ENCODE data around the gene COL4A6.

The COL4A6 gene

DNA sequence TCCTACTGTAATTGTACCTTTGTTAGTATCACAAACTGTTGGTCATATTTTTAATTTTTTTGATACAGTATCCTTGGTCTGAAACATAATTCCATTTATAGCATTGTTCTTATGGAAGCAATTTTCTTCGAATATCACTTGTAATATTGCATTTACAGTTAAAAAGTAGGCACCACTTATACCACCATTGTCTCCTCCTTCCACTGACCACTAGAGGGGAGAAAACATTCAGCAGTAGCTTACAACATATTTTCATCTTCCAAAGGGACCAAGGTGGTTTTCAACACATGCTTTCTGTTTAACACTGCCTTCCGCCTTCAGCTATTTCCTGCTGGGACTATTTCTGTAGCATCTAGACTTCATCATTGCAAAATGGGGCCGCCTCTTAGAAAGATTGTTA is 146.2 kb downstream of the COL4A6 start:
- Histone ChIP-seq H3K27me3 (no peaks in the 10 kb centered on the region), H3K9me3 (no peaks in the 10 kb centered on the region)

DNA sequence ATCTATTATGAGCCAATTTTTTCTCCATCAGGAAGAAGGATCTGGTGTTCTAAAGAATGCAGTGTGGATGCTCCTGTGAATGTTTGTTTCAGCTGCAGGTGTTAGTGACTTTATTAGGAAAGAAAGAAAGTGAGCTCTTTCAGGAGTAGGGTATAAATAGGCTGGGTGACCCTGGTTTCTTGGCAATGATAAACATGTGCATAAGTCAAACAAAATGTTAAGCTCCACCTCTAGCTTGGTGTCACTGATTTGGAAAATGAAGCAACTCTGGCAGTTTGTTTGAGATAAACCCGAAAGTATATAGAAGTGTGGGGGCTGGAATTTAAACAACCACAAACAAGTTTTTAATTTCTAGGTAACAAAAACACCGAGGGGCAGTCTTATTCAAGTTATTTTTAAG is 152.3 kb downstream of the COL4A6 start:
- TF ChIP-seq, protein P1, sequence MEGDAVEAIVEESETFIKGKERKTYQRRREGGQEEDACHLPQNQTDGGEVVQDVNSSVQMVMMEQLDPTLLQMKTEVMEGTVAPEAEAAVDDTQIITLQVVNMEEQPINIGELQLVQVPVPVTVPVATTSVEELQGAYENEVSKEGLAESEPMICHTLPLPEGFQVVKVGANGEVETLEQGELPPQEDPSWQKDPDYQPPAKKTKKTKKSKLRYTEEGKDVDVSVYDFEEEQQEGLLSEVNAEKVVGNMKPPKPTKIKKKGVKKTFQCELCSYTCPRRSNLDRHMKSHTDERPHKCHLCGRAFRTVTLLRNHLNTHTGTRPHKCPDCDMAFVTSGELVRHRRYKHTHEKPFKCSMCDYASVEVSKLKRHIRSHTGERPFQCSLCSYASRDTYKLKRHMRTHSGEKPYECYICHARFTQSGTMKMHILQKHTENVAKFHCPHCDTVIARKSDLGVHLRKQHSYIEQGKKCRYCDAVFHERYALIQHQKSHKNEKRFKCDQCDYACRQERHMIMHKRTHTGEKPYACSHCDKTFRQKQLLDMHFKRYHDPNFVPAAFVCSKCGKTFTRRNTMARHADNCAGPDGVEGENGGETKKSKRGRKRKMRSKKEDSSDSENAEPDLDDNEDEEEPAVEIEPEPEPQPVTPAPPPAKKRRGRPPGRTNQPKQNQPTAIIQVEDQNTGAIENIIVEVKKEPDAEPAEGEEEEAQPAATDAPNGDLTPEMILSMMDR (IDR thresholded peaks at IDR 0.05; ENCODE audit: low read depth, low read length): no peak
- DNase-seq: no peak
- H3K27me3 ChIP-seq: no peaks in the 10 kb centered on the region
- H3K9me3 ChIP-seq: no peaks in the 10 kb centered on the region
- no peaks in the 10 kb centered on the region for H3K4me1 ChIP-seq
- no peaks in the 10 kb centered on the region for H3K36me3 ChIP-seq
- H3K4me3 ChIP-seq (ENCODE audit: low read depth, low read length): no peak overlapping the region

More for the DNA sequence above, 146.2 kb downstream of the COL4A6 start:
- TF ChIP-seq, protein P1 (IDR thresholded peaks at IDR 0.05; ENCODE audit: low read depth, low read length): no peak
- Histone ChIP-seq H3K4me1 (no peaks in the 10 kb centered on the region), H3K36me3 (no peaks in the 10 kb centered on the region), H3K4me3 (ENCODE audit: low read depth, low read length) (no peak overlapping the region)
- no peak for DNase-seq

DNA sequence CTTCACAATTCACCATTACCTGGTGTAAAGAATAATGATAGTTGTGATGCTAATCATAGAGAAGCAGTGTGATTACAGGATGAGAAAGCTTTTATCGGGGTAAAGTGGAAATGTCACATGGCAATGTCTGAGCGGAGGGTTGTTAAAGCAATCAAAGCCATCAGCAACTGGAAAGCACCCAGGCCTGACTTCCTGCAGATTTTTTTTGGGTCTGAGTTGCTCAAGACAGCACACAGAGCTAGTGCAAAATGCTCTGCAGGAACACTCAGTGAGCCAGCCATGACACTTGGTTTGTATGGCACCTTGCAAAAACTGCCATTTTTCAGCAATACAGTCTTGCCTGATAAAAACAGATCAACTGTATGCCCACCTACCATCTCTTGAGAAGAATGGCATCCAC is 152.9 kb downstream of the COL4A6 start:
- Histone ChIP-seq H3K9me3 (no peaks in the 10 kb centered on the region), H3K27me3 (no peaks in the 10 kb centered on the region), H3K4me3 (ENCODE audit: low read depth, low read length) (no peak overlapping the region), H3K36me3 (no peaks in the 10 kb centered on the region), H3K4me1 (no peaks in the 10 kb centered on the region)
- no peak for DNase-seq
- TF ChIP-seq, protein P1 (IDR thresholded peaks at IDR 0.05; ENCODE audit: low read depth, low read length): no peak

DNA sequence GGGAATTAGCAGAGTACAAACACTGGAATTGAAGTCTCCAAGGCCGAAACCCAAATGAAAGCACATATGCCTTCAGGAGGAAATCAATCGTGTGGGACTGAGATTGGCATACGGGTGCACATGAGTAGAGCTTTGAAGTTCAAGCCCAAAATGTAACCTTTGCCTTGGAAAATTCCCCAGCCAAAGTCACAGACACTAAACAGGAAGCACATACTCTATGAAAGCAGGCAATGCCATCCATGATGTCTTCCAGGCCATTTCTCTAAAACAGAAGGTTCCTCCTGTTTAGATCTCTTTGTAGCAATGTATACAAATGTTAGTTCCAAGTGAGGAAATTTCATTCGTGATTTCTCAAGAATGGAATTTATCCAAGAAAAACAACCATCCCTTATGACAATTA is 162.5 kb downstream of the COL4A6 start:
- no peaks in the 10 kb centered on the region for H3K9me3 ChIP-seq
- no peaks in the 10 kb centered on the region for H3K4me1 ChIP-seq
- no peaks in the 10 kb centered on the region for H3K27me3 ChIP-seq
- TF ChIP-seq, protein P1 (IDR thresholded peaks at IDR 0.05; ENCODE audit: low read depth, low read length): no peak
- H3K36me3 ChIP-seq: no peaks in the 10 kb centered on the region
- no peak for DNase-seq
- H3K4me3 ChIP-seq (ENCODE audit: low read depth, low read length): no peak overlapping the region

DNA sequence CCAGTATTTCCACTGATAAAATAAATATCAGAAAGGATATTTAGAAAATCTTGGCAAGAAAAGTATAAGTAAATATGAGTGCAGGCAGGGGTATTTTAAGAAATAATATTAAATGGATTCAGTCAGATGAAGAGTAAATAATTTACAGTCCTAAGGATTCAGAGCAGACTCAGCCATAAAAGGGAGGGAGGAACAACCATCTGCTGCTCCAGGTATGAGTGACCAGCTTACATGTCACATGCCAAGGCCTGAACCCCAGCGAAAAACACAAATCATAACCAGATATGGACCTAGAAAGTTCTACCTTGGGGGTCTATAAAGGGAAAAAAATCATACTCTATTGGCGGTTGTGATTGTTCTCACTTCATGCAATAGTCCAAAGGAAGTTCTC is 166.8 kb downstream of the COL4A6 start:
- Histone ChIP-seq H3K36me3 (no peaks in the 10 kb centered on the region), H3K4me3 (ENCODE audit: low read depth, low read length) (no peak overlapping the region), H3K4me1 (no peaks in the 10 kb centered on the region), H3K9me3 (no peaks in the 10 kb centered on the region), H3K27me3 (no peaks in the 10 kb centered on the region)
- no peak for DNase-seq
- TF ChIP-seq, protein P1 (IDR thresholded peaks at IDR 0.05; ENCODE audit: low read depth, low read length): no peak

DNA sequence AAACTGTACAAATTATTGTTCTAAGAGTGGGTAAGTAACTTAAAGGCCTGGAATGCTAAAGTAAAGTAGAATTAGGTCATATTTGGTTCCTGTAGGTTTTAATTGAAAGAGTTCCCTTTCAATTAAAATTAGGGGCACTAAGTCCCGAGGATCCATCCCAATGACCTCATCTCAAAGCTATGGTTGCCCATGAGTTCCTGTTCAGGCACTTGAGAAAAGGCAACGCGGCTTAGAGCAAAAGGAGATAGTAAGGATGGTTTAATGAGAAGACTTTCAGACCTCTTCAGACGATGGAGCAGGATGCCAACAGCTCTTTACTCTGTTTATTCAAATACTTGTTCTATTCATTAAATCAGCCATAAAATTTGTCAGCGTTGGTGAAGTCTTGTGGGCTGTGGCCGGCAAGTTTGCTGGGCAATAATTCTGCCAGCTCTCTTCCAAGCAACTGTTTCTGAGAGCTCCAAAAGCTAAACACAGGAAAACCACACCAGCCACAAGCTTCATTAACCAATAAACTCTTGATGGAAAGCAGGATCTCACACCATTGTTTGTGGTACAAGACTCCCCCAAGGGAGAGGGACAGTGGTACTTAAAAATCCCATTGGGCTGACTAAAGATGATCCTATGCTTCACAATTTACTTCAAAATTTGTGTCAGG is 167.4 kb downstream of the COL4A6 start:
- Histone ChIP-seq H3K9me3 (no peaks in the 10 kb centered on the region), H3K27me3 (no peaks in the 10 kb centered on the region), H3K4me1 (no peaks in the 10 kb centered on the region), H3K4me3 (ENCODE audit: low read depth, low read length) (no peak overlapping the region), H3K36me3 (no peaks in the 10 kb centered on the region)
- TF ChIP-seq, protein P1 (IDR thresholded peaks at IDR 0.05; ENCODE audit: low read depth, low read length): no peak
- DNase-seq: no peak

Data from BE2C (cell line).